GDM1 (cell line): ENCODE data around the gene VSTM2L.

Experiments used
- DNase-seq: peaks from one replicate; lab custom pipeline; 2025; lab: John Stamatoyannopoulos, UW

The VSTM2L gene

DNA sequence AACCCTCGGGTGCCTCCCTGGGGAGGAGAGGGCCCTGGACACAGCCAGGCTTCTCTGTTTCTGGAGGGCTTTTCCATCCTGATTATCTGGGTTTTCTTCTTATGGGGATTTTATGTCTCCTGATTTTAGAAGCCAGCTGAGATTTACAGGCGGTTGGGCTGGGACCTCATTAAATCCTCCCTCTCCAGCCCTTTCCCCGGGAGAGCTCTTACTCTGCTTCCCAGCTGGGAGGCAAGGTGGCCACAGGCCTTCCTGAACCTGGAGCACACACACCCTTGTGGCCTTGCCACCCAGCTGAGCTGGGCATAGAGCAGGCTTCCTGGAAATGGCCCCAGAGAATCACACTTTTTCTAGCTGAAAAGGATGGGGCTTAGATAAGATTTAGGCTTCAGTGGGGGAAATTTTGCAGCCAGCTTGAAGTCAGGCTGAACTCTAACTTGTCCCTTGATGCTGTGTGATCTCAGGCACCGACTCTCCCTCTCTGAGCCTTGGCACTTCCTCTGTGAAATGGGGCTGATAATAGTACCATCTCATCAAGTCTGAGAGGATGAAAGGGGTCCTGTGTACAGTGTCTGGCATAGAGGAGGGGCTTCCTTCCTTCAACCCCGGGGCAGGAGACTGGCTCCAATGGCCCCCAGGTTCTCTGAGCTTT lies 16.6 kb downstream of the VSTM2L start:
- no peak for DNase-seq

DNA sequence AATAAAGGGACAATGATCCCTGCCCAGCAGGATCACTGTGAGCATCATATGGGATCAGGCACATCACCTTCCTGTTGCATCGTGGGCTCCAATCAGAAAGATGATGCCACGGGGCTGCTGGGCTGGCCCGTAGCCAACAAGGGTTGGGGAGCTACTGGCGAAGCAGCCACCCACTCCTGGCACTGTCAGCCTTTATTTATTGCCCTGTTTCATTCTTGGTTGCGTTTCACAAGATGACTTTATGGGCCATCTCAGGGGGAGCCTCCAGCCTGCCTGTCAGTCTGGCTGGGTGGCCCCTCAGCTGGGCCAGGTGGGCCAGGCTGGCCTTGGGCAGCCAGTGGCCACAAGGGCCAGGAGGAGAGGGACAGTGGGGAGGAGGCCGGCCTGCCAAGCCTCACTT lies 17.3 kb downstream of the VSTM2L start:
- DNase-seq = no peak

DNA sequence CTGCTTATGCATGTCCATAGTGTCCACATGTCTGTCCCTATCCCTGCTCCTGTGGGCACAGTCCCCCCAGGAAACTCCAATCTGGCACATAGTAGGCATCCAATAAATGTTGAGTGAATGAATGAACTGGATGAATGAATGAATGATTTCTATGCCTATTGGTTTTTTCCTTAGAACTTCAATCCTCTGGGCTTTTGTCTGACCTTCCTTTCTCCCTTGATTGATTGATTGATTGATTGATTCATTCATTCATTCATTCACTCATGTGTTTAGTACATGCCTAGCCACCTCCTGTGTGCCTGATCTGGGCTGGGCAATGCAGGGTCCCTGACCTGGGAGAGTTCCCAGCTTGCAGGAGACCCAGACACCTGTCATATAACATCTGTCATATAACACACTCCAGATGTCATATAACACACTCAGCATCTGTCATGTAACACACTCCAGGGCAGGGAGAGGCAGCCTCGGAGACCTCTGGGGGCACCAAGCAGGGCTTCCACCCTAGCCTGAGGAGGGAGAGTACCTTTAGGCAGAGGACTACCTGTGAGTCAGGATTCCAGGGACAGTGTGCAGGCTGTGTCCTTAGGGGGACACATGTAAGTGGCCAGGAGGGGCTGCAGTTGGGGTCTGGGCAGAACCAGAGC lies 17.9 kb downstream of the VSTM2L start:
- DNase-seq = no peak

DNA sequence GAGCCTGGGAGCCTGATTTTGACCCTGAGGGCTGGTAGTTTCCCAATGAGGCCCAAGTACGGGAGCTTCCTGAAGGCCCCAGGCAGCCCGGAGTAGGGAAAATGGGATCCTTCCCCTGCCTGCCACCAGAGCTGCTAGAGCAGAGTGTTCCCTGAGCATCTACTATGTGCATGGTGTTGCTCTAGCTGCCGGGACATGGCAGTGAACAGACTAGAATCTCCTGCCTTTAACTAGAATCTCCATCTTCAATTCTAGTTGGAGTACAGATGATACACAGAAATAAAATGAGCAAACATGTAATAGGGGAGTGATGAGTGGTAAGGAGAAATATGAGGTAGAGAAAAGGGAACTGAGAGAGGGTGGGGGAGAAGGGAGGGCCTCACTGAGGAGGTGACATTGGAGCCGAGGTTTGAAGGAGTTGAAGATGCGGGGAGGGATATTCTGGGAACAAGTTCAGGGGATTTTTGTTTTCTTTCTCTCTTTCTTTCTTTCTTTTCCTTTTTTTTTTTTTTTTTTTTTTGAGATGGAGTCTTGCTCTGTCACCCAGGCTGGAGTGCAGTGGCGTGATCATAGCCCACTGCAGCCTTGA lies 18.5 kb downstream of the VSTM2L start:
- DNase-seq = no peak

DNA sequence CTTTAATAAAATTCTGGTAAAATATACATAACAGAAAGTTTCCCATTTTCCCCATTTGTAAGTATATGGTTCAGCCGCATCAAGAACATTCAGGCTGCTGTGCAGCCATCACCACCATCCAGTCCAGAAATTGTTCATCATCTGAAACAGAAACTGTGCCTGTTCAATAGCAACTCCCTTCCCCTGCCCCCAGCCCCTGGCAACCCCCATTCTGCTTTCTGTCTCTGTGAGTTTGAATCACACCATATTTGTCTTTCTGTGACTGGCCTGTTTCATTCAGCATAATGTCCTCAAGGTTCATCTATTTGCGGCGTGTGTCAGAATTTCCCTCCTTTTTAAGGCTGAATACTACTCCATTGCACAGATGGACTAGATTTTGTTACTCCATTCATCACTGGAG lies 19.1 kb downstream of the VSTM2L start:
- no peak for DNase-seq

DNA sequence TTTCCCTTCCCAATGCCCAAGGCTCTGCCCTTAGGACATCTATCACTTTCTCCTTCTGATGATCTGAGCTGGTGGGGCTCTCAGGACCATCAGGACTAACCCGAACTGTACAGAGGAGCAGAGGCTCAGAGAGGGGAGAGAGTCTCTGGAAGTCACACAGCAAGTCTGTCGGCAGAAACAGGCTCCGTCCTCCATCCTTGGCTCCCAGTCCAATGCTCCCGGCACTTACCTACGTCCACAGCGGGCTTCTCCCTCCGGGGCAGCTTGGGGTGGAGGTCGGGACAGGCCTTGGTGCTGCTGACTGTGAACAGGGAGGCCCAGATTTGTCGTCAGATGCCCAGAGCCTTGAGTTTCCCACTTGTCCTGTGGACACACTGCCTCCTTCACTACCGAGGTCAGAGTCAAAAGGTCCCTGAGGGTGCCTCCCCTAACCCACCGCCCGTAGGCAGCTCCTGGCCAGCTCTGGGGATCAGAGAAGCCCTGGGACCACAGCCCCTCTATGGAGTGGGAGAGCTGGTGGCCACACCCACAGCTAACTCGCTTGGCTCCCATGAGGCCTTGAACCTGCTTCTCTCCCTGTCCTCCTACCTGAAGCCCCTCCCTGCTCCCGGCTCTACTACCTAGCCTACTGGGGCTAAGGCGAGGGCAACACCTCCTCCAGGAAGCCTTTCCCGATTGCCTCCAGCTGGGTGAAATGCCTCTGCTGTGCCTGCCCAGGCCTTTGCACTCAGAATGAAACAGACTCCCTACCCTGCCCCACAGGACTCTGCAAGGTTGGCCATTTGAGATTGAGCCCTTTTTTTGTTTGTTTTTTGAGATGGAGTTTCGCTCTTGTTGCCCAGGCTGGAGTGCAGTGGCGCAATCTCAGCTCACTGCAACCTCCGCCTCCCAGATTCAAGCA lies 22.6 kb downstream of the VSTM2L start:
- no peak for DNase-seq

DNA sequence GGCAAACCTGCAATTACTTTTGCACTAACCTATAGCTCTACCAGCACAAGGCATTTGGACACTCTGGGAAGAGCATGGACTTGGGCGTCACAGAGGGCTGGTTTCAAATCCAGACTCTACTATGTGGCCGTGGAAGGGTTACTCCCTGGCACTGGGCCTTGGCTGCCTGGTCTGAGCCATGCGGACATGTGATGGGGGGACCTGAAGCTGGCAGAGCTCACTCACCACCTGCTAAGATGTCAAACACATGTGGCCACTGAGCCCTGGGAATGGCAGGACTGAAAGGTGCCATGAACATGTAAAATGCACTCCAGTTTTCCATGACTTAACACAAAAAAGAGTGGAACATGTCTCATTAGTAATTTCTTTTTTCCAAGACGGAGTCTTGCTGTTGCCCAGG lies 23.7 kb downstream of the VSTM2L start:
- DNase-seq = no peak

DNA sequence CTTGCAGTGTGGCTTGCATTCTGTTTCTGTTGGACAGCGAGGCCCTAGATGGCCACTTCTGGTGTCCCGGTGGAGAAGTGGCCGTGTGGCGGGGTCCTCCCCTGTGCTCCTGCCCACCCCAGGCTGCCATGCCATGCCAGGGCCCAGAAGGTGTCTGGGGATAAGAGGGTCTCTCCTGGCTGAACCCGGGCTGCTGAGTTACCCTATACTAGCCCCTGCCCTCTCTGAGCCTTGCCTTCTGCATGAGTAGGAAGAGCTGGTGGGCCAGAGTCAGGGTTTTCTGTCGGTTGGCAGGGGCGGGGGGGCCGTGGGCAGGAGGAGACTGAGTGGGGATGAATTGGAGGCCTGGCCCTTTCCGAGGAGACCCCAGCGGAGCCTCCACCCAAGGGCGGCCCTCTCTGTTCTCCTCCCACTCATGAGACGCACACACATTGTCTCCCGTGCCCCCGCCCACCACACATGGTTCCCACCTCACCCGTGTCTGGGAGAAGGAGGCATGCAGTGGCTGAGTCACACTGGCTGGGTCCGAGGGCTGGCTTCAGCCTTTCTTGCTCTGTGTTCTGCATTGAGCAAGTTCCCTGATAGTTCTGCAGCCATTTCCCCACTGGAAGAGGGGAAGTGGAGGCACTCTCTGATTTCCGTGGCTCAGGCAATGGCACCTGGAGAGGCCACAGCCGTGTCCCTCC lies 24.6 kb downstream of the VSTM2L start:
- no peak for DNase-seq

DNA sequence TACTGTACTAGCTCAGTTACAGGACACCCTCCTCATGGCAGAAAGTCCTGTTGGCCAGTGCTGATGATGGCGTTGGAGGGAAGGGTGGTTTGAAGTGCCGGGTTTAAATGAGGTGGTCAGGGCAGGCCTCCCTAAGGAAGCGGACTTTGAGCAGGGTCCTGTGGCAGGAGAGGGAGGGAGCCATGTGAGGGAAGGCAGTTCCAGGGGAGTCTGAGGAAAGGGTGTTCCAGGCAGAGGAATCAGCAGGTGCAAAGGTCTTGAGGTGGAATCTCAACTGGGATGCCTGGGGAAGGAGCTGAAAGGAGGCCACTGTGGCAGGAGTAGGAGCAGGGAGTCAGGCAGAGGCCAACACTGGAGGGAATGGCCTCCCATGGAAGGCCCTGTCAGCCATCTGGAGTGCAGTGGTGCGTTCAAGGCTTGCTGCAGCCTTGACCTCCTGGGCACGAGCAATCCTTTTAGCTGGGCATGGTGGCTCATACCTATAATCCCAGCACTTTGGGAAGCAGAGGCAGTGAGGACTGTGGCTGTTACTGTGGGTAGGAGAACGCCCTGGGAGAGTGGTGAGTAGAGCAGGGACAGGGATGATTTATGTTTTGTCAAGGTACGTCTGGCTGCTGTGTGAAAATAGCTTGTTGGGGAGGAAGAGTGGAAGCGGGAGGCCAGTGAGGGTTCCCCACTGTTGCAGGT lies 26.2 kb downstream of the VSTM2L start:
- DNase-seq = no peak

DNA sequence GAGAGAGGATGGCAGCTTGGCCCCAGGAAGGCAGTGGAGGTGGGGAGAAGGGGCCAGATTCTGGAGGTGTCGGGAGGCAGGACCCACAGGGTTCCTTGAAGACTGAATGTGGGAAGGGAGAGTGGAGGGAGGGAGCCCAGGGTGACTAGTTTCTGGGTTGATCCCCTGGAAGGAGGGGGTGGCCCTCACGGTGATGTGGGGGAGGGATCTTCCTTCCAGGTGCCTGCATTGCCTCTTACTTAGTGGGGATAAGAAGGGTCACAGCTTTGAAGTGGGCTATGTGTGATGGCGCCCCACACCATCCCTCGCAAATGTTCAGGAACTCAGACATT lies 26.7 kb downstream of the VSTM2L start:
- no peak for DNase-seq

DNA sequence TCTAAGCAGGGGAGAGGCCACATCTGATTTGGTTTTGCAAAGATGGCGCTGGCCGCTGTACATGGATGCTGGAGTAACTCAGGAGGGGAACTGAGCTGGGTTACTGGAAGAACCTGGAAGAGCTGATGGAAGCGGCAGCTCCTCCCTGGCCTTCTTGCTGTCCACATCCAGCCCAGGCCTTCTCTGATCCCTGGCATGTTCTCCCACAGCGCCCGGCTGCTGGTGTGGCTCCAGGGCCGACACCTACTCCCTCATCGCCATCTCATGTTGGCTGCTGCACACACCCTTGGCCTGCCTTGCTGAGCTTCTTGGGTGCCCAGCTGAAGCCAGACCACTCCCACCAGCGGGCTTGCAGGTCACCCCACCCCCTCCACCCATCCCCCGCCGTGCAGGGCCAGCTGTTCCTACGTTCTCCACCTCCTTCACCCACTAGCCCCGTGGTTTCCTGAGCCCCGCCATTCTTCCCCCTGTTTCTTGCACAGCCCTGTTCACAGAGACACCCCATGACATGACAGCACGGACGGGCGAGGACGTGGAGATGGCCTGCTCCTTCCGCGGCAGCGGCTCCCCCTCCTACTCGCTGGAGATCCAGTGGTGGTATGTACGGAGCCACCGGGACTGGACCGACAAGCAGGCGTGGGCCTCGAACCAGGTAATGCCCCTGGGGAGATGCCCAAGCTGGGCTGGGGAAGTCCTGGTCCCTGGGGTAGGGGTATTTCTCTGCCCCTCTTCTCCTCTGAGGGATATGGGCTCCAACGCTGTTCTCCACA lies 28.4 kb downstream of the VSTM2L start:
- no peak for DNase-seq

DNA sequence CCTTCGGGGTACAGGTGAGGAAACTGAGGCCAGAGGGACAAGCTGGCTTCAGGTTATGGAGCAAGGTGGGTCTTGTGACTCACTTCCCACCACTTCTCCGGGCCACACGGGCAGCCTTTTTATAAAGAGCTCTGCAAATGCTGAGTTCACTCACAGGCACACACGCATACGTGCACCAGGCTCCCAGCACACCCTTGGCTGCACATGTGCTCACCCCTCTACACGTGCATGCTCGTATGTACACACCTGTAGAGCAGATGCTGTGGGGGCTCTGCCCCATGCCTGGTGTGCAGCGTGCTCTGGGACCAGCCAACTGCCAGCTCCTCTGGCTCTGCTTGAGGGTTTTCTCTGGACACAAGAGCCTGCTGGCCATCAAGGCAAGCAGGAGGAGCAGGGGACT lies 29.1 kb downstream of the VSTM2L start:
- DNase-seq = no peak

DNA sequence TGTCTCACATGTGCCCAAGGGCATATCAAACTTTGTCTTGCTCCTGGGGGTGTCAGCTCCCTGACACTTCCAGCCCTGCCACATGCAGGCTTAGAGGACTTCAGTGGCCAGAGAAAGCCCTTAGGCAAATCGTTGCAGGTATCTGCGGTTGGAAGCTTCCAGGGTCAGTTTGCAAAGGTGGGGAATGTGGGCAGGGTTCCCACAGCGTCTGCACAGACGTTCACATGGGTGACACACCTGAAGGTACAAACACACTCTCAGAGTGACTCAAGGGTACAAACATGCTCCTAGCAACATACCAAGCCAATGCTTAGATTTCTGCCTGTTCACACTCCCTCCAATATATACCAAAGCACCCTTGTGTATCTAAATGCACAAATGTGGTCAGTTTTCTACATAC lies 30.0 kb downstream of the VSTM2L start:
- no peak for DNase-seq

DNA sequence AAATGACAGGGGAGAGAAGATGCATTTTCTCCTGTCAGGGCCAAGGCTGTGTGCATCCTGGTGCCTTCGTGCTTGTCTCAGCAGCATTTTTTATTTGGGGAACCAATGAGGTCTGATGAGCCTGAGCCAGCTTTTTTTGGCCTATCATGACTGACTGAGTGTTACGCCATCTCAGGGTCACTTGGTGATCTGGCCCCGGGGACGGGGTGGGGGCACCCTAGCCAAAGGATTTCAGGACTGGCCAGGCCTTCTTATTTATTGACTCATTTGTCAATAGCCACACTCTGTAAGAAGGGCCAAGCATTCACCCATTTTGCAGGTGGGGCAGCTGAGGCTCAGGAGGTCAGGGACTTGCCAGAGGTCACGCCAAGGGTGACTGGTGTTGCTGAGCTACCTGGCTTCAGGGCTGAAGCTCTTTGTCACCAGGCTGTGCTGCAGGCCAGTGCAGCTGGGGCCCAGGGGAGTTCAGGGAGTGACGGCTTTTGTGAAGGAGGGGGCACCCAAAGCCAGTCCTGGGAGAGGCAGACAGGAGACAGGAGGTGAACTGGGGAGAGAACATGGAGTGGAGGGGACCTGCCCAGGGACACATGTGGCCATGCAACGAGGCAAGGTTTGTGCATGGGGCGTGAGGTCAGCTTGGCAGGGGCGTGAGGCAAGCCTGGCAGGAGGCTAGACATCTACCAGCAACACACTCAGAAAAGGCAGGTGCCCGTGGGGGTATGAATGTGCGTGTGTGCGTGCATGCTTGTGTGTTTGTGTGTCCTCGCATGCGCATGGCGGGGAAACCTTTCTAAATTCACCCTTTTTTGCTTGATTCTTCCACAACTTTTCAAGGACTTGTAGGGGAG lies 31.1 kb downstream of the VSTM2L start:
- DNase-seq = no peak

DNA sequence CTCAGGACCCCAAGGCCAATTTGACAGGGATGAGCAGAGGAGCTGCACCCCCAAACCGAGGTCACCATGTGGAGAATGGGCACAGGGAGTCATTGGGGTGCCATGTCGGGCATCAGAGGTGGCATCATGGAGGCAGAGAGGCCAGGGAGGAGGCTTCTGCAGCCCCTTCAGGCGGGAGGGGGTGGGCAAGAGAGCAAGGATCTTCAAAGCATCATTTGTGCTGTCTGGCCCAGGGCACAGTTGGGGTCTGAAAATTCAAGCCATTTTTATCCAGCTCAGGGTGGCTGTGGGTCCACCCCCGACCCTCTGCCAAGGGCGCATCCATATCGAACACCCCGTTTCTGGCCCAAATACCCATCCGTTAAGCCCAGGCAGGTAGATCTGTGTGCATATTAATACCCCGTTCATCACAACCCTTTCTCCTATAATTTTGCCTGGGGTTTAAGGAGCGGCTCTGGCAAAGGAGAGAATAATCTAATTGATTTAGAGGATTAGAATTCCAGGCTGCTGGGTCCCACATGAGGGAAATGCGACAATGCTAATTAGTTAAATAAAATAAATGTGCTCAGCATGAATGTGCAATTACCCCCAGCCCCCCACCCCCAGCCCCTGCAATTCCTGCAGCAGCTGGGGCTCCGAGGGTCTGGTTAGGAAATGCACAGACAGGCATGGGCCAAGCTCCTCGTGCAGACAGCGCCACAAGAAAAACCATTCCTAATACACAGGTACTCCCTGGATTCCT lies 31.9 kb downstream of the VSTM2L start:
- no peak for DNase-seq

DNA sequence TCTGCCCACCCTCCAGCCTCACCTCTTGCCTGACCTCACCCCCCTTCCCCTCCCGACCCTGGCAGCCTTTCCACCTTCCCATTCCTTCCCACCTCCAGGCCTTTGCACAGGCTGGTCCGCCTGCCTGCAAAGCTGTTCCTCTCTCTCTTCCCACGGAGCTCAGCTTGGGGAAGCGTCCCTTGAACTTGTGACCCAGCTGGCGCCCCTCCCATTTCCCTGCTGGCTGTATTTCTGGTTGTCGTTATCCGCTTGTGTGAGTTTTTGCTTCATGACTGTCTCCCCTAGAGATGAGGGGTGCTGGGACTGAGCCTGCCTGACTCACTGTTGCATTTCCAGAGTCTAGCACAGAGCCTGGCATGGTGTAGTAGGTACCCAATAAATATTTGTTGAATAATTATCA lies 32.5 kb downstream of the VSTM2L start:
- no peak for DNase-seq

DNA sequence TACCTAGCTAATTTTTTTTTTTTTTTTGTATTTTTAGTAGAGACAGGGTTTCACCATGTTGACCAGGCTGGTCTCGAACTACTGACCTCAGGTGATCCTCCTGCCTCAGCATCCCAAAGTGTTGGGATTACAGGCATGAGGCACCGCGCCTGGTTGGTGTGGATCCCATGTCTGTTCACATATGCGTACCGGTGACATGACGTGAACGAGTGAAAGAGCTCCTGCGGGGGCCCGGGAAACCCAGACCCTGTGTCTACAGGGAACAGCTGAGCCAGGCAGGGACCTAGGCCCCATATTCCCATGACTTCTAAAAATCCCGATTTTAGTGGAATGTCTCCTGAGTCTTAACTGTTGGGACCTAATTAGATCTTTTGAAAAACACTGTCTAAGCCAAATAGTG lies 33.1 kb downstream of the VSTM2L start:
- DNase-seq = no peak

DNA sequence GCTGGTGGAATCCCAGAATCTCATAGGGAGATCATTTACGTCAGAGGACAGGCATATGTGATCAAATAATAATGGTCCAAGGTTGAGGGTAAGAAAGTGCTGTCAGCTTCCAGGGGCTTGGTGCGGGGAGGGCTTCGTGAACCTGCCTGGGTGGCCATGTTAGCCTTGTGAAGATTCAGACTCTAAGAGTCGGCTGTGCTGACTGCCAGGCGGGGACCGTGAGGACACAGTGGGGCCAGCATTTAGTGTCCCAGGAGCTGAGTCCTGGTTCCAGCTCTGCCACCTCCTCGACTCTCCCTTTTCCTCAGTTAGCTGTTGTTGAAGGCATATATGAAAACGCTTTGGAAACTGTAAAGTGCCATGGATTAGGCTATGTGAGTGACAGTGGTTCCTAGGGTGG lies 33.5 kb downstream of the VSTM2L start:
- DNase-seq = no peak

DNA sequence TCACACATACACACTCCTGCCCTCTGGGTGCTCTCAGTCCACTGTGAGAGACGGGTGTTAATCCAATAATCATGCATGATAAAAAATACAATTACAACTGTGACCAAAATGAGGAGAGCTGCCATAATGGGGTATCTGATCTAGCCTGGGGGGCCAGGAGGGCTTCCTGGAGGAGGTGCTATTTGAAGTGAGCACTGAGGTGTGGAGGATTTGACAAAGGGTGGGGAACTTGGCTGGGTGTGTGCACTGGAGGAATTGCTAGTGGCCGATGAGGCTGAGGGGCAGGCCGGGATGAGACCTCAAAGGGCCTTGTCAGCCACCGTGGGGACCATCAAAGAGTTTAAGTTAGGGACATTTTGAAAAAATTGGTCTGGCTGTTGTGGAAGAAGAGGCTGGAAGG lies 34.8 kb downstream of the VSTM2L start:
- DNase-seq = no peak
